WTC11 (cell line): Measurements from ENCODE around the gene NEB. TPM values are rescaled to one million over a fixed set of nuclear protein-coding genes. Genes with fewer than 3 reads are reported as not detected.
A peak's percentile ranks its signal among the peaks of the same experiment; 100 is the strongest.

Experiments used
- ATAC-seq: fragments of 200-7000 bp; cut with Tn5 transposase; 2 replicates; pipeline ENCODE4 v1.10.0; 2021; ENCODE audit warnings: mild to moderate bottlenecking, moderate library complexity
- CTCF ChIA-PET: fragments of 300-600 bp; sonication (Branson Sonifier 250); formaldehyde crosslinking; loops from one replicate; lab custom pipeline; 2021; ENCODE audit warnings: antibody characterized with exemption; lab: Charles Lee
- POLR2A ChIA-PET: fragments of 350-600 bp; sonication (Branson Sonifier 250); formaldehyde crosslinking; loops from one replicate; lab custom pipeline; 2021; ENCODE audit warnings: antibody characterized with exemption; lab: Charles Lee
- DNase-seq: peaks from one replicate; pipeline ENCODE4 v3.0.0; 2021; ENCODE audit warnings: low spot score
- H3K27ac Mint-ChIP-seq: 2 replicates; pipeline ENCODE4 v1.8.0; 2021; ENCODE audit warnings: mixed read lengths
- H3K27me3 Mint-ChIP-seq: 2 replicates; pipeline ENCODE4 v1.8.0; 2021; ENCODE audit warnings: low read depth, mild to moderate bottlenecking, moderate library complexity, mixed read lengths
- H3K36me3 Mint-ChIP-seq: 2 replicates; pipeline ENCODE4 v1.8.0; 2021; ENCODE audit warnings: mixed read lengths
- H3K4me1 Mint-ChIP-seq: 2 replicates; pipeline ENCODE4 v1.8.0; 2022; ENCODE audit warnings: mixed read lengths
- H3K4me3 Mint-ChIP-seq: 2 replicates; pipeline ENCODE4 v1.8.0; 2021; ENCODE audit warnings: mild to moderate bottlenecking, moderate library complexity, mixed read lengths
- H3K9me3 Mint-ChIP-seq: 2 replicates; pipeline ENCODE4 v1.8.0; 2021; ENCODE audit warnings: mixed read lengths
- ATF3 ChIP-seq: sonication (generic); formaldehyde crosslinking; conservative IDR thresholded peaks from 2 replicates; pipeline ENCODE4 v1.8.1; 2022; ENCODE audit warnings: mild to moderate bottlenecking, missing genetic modification reagents
- CREB1 ChIP-seq: sonication (generic); formaldehyde crosslinking; IDR thresholded peaks from 2 replicates; pipeline ENCODE4 v1.8.0; 2023; ENCODE audit warnings: mild to moderate bottlenecking, missing genetic modification reagents
- ERG ChIP-seq: fragments of 250-450 bp; sonication (Bioruptor Pico); IDR thresholded peaks from 2 replicates; pipeline ENCODE4 v1.8.0; 2021; ENCODE audit warnings: mild to moderate bottlenecking
- ETV6 ChIP-seq: sonication (generic); formaldehyde crosslinking; IDR thresholded peaks from 2 replicates; pipeline ENCODE4 v1.8.1; 2022; ENCODE audit warnings: mild to moderate bottlenecking, missing genetic modification reagents
- FOXJ3 ChIP-seq: sonication (generic); formaldehyde crosslinking; IDR thresholded peaks from 2 replicates; pipeline ENCODE4 v1.9.0; 2021; ENCODE audit warnings: missing genetic modification reagents, mild to moderate bottlenecking, borderline replicate concordance
- FOXK1 ChIP-seq: sonication (generic); formaldehyde crosslinking; IDR thresholded peaks from 2 replicates; pipeline ENCODE4 v1.8.0; 2022; ENCODE audit warnings: mild to moderate bottlenecking, moderate library complexity, missing genetic modification reagents
- FOXP1 ChIP-seq: sonication (generic); formaldehyde crosslinking; IDR thresholded peaks from 2 replicates; pipeline ENCODE4 v1.8.0; 2022; ENCODE audit warnings: missing genetic modification reagents, mild to moderate bottlenecking, moderate library complexity, borderline replicate concordance
- FOXP4 ChIP-seq: sonication (generic); formaldehyde crosslinking; IDR thresholded peaks from 2 replicates; pipeline ENCODE4 v1.8.0; 2022; ENCODE audit warnings: mild to moderate bottlenecking, missing genetic modification reagents
- HMGA2 ChIP-seq: fragments of 250-450 bp; sonication (Bioruptor Pico); IDR thresholded peaks from 2 replicates; pipeline ENCODE4 v1.4.0; 2021; ENCODE audit warnings: mild to moderate bottlenecking, moderate library complexity
- IRF2 ChIP-seq: sonication (generic); formaldehyde crosslinking; IDR thresholded peaks from 2 replicates; pipeline ENCODE4 v1.8.0; 2022; ENCODE audit warnings: low read depth, missing genetic modification reagents, borderline replicate concordance
- JAZF1 ChIP-seq: fragments of 250-450 bp; sonication (Bioruptor Pico); IDR thresholded peaks from 2 replicates; pipeline ENCODE4 v1.9.0; 2021; ENCODE audit warnings: moderate library complexity, mild to moderate bottlenecking, inconsistent platforms
- JUN ChIP-seq: sonication (generic); formaldehyde crosslinking; IDR thresholded peaks from 2 replicates; pipeline ENCODE4 v1.8.0; 2023; ENCODE audit warnings: mild to moderate bottlenecking, missing genetic modification reagents
- MYBL2 ChIP-seq: sonication (generic); formaldehyde crosslinking; IDR thresholded peaks from 2 replicates; pipeline ENCODE4 v1.8.1; 2023; ENCODE audit warnings: mild to moderate bottlenecking, moderate library complexity, missing genetic modification reagents
- PREB ChIP-seq: sonication (generic); formaldehyde crosslinking; IDR thresholded peaks from 2 replicates; pipeline ENCODE4 v1.8.1; 2022; ENCODE audit warnings: mild to moderate bottlenecking, missing genetic modification reagents, moderate library complexity, borderline replicate concordance
- RELA ChIP-seq: sonication (generic); formaldehyde crosslinking; IDR thresholded peaks from 2 replicates; pipeline ENCODE4 v1.8.1; 2022; ENCODE audit warnings: missing genetic modification reagents, mild to moderate bottlenecking, borderline replicate concordance
- STAT6 ChIP-seq: sonication (generic); formaldehyde crosslinking; conservative IDR thresholded peaks from 2 replicates; pipeline ENCODE4 v1.8.1; 2023; ENCODE audit warnings: mild to moderate bottlenecking, low read depth, missing genetic modification reagents, moderate library complexity
- TEAD1 ChIP-seq: sonication (generic); formaldehyde crosslinking; IDR thresholded peaks from 2 replicates; pipeline ENCODE4 v1.8.0; 2022; ENCODE audit warnings: mild to moderate bottlenecking, missing genetic modification reagents
- TP53 ChIP-seq: sonication (generic); formaldehyde crosslinking; IDR thresholded peaks from 2 replicates; pipeline ENCODE4 v1.8.1; 2023; ENCODE audit warnings: mild to moderate bottlenecking, missing genetic modification reagents
- USF1 ChIP-seq: sonication (generic); formaldehyde crosslinking; IDR thresholded peaks from 2 replicates; pipeline ENCODE4 v1.8.0; 2022; ENCODE audit warnings: mild to moderate bottlenecking, missing genetic modification reagents
- ZMAT4 ChIP-seq: fragments of 250-450 bp; sonication (Bioruptor Pico); IDR thresholded peaks from 2 replicates; pipeline ENCODE4 v1.9.0; 2021; ENCODE audit warnings: mild to moderate bottlenecking
- ZNF121 ChIP-seq: sonication (generic); formaldehyde crosslinking; IDR thresholded peaks from 2 replicates; pipeline ENCODE4 v1.8.0; 2023; ENCODE audit warnings: missing genetic modification reagents
- ZNF232 ChIP-seq: sonication (generic); formaldehyde crosslinking; IDR thresholded peaks from 2 replicates; pipeline ENCODE4 v1.8.0; 2022; ENCODE audit warnings: mild to moderate bottlenecking, missing genetic modification reagents
- ZNF396 ChIP-seq: fragments of 250-450 bp; sonication (Bioruptor Pico); IDR thresholded peaks from 2 replicates; pipeline ENCODE4 v1.8.0; 2021; ENCODE audit warnings: mild to moderate bottlenecking, moderate library complexity, borderline replicate concordance
- ZNF416 ChIP-seq: fragments of 250-450 bp; sonication (Bioruptor Pico); IDR thresholded peaks from 2 replicates; pipeline ENCODE4 v1.9.0; 2021; ENCODE audit warnings: mild to moderate bottlenecking, inconsistent platforms
- ZNF532 ChIP-seq: fragments of 250-450 bp; sonication (Bioruptor Pico); IDR thresholded peaks from 2 replicates; pipeline ENCODE4 v1.9.0; 2021; ENCODE audit warnings: mild to moderate bottlenecking, borderline replicate concordance
- total RNA-seq: library from RNA; stranded (reverse); gene quantifications from 3 replicates; pipeline ENCODE4 v1.2.3, GENCODE V29; 2021

NEB gene
- total RNA-seq, 1 experiment from 2014 or later = 1.9 TPM

- Mint-ChIP-seq H3K9me3 (peaks cover 9% of the 10 kb centered on the region), H3K4me3 (no peak overlapping the region), H3K27ac (no peak overlapping the region), H3K36me3 (peaks cover 3% of the 10 kb centered on the region; the same call in 1 of the 2 replicates), H3K27me3 (no peaks in the 10 kb centered on the region), H3K4me1 (peaks cover 10% of the 10 kb centered on the region)
- CTCF ChIA-PET = no interaction called here
- ATAC-seq = no peak
- POLR2A ChIA-PET = no interaction called here
- no peak for DNase-seq
- TF ChIP-seq TEAD1 (no peak), ZNF232 (CRISPR knock-in tag) (no peak), ZNF121 (no peak), ETV6 (CRISPR knock-in tag) (no peak), JAZF1 (no peak), RELA (CRISPR knock-in tag) (no peak), ZNF532 (CRISPR knock-in tag) (no peak), CREB1 (CRISPR knock-in tag) (no peak), FOXK1 (no peak), MYBL2 (CRISPR knock-in tag) (no peak), ZNF416 (CRISPR knock-in tag) (no peak), FOXP4 (CRISPR knock-in tag) (no peak)
These were observed 25.5 kb downstream of the NEB start for GRCh38 chr2:151708788-151709187.

- Mint-ChIP-seq H3K4me3 (no peak overlapping the region), H3K9me3 (peaks cover 10% of the 10 kb centered on the region), H3K27ac (no peak overlapping the region), H3K27me3 (no peaks in the 10 kb centered on the region), H3K4me1 (peaks cover 10% of the 10 kb centered on the region), H3K36me3 (peaks cover 3% of the 10 kb centered on the region)
- ATAC-seq (peak; percentile 61; the same call in 1 of the 2 replicates), DNase-seq (no peak)
- no peak for TF ChIP-seq ZMAT4
- TF ChIP-seq IRF2 = no peak
- no peak for TF ChIP-seq JUN (CRISPR knock-in tag)
- TF ChIP-seq ZNF396 (CRISPR knock-in tag) = no peak
- TF ChIP-seq TEAD1 = no peak
- no peak for TF ChIP-seq HMGA2
- no peak for TF ChIP-seq ATF3 (CRISPR knock-in tag)
- no peak for TF ChIP-seq USF1 (CRISPR knock-in tag)
- no peak for TF ChIP-seq FOXP1 (CRISPR knock-in tag)
- TF ChIP-seq ERG (CRISPR knock-in tag) = no peak
- no peak for TF ChIP-seq PREB (CRISPR knock-in tag)
- no peak for TF ChIP-seq STAT6
- TF ChIP-seq TP53 (CRISPR knock-in tag) = no peak
- TF ChIP-seq FOXJ3 = no peak
- CTCF ChIA-PET = no interaction called here
- POLR2A ChIA-PET = no interaction called here
These were observed 26.4 kb downstream of the NEB start for GRCh38 chr2:151707857-151708256.
